K562 (cell line): ENCODE data around the gene PTGFR. TPM values are rescaled to one million over a fixed set of nuclear protein-coding genes. Genes with fewer than 3 reads are reported as not detected.

Experiments
- ATF6 ChIP-seq: sonication (generic); formaldehyde crosslinking; IDR thresholded peaks from 2 replicates; pipeline ENCODE4 v1.4.0; 2020; ENCODE audit warnings: mild to moderate bottlenecking, missing genetic modification reagents
- ETV6 ChIP-seq, 3 experiments: fragments of 150-350 bp in 1 of 3; sonication (generic) in 1 of 3; formaldehyde crosslinking in 1 of 3; IDR thresholded peaks; 2 replicates each; pipeline versions ENCODE4 v1.6.1 to v1.8.0; 2014 to 2022; ENCODE audit warnings: borderline replicate concordance in 2 of 3, low read depth in 2 of 3, antibody characterized with exemption in 1 of 3, low read length in 1 of 3, mild to moderate bottlenecking in 1 of 3, missing genetic modification reagents in 1 of 3
- HSF4 ChIP-seq: fragments of 250-450 bp; sonication (Bioruptor Pico); IDR thresholded peaks from 2 replicates; pipeline ENCODE4 v2.1.2; 2022; ENCODE audit warnings: mild to moderate bottlenecking, moderate library complexity, borderline replicate concordance
- NUFIP1 ChIP-seq: fragments of 450-650 bp; IDR thresholded peaks from 2 replicates; pipeline ENCODE4 v1.6.1; 2018; ENCODE audit not compliant: partially characterized antibody
- OTX1 ChIP-seq: fragments of 450-650 bp; formaldehyde crosslinking; IDR thresholded peaks from 2 replicates; pipeline ENCODE4 v1.4.0; 2022; ENCODE audit warnings: mild to moderate bottlenecking
- RNF219 ChIP-seq: fragments of 250-450 bp; sonication (Bioruptor Pico); IDR thresholded peaks from 2 replicates; pipeline ENCODE4 v1.5.0; 2022; ENCODE audit warnings: mild to moderate bottlenecking
- ZNF316 ChIP-seq: fragments of 450-650 bp; IDR thresholded peaks from 2 replicates; pipeline ENCODE4 v1.6.1; 2016
- polyA plus RNA-seq, 8 experiments: library from polyadenylated mRNA; depleted of rRNA in 4 of 8; stranded (reverse) in 5 of 8; unstranded in 3 of 8; fragments of >200 nt; fragmentation: Nextera tagmentation in 2 of 8; fragmentation: Illumina TruSeq in 1 of 8; extraction: Ambion mirVana in 2 of 8; extraction: Trizol in 1 of 8; gene quantifications; 2 replicates each; pipeline versions ENCODE4 v1.2.1 to v1.2.3, GENCODE V29; 2011 to 2014; ENCODE audit warnings: inconsistent platforms in 1 of 8, missing spikeins in 1 of 8
- total RNA-seq, 7 experiments: library from RNA; depleted of rRNA in 6 of 7; stranded (reverse); fragments of >200 nt in 6 of 7; fragmentation: Illumina TruSeq in 2 of 7; extraction: Trizol in 2 of 7; gene quantifications; 2 replicates each; pipeline versions ENCODE4 v1.2.1 to v1.2.3, GENCODE V29; 2011 to 2021; ENCODE audit warnings: low replicate concordance in 1 of 7
- TF ChIP-seq, protein P1 (sequence below): sonication (generic); formaldehyde crosslinking; IDR thresholded peaks from 2 replicates; pipeline ENCODE4 v1.8.0; 2022; ENCODE audit warnings: mild to moderate bottlenecking, missing genetic modification reagents

PTGFR gene
- total and polyA plus RNA-seq, 9 of the 15 experiments (the other 6 are each of a cell fraction or from before 2014, with no cell fraction given), result 0.04 TPM; not detected in 8

DNA sequence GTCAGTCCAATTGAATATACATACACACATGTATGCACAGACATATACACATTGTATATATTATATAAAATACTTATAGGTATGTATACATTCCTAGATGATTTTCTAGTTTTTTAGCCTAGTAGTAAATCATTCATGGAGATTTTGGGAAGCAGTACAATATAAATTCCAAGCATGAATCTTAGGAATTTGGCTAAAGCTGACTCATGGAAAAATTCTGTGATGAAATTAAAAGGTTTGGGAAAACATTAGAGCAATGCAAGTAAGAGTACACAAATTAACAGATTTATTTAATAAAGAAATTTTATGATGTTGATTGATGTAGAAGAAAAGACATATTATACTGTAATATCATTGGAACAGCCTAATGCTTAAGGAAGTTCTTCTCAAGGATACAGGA is 43.7 kb upstream of the PTGFR start (continued):
- no peak for TF ChIP-seq NUFIP1
- no peak for TF ChIP-seq RNF219
- TF ChIP-seq ETV6 (IDR thresholded peaks at IDR 0.05; ENCODE audit: borderline replicate concordance in 1 of 2, low read depth in 2 of 2, low read length in 1 of 2), result no peak
- no peak for TF ChIP-seq ETV6 (CRISPR knock-in tag; IDR thresholded peaks at IDR 0.05; ENCODE audit: borderline replicate concordance)
- no peak for TF ChIP-seq OTX1 (CRISPR knock-in tag)
- TF ChIP-seq HSF4 (CRISPR knock-in tag), result no peak
- TF ChIP-seq, protein P1, sequence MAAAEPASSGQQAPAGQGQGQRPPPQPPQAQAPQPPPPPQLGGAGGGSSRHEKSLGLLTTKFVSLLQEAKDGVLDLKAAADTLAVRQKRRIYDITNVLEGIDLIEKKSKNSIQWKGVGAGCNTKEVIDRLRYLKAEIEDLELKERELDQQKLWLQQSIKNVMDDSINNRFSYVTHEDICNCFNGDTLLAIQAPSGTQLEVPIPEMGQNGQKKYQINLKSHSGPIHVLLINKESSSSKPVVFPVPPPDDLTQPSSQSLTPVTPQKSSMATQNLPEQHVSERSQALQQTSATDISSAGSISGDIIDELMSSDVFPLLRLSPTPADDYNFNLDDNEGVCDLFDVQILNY (CRISPR knock-in tag), result no peak
- TF ChIP-seq ATF6 (CRISPR knock-in tag), result no peak
- TF ChIP-seq ZNF316, result no peak
